B cell (primary cell): ENCODE results near the gene FOXA3. TPM values are rescaled to one million over a fixed set of nuclear protein-coding genes. Genes with fewer than 3 reads are reported as not detected.

Experiments used
- ATAC-seq: fragments of 200-7000 bp; cut with Tn5 transposase; one replicate; pipeline ENCODE4 v1.10.0; 2021; ENCODE audit warnings: low read depth, mild to moderate bottlenecking, moderate number of reproducible peaks, moderate library complexity
- CTCF ChIA-PET: fragments of 350-600 bp; sonication (Branson Sonifier 250); formaldehyde crosslinking; loops from one replicate; lab custom pipeline; 2021; ENCODE audit warnings: antibody characterized with exemption, inconsistent platforms; lab: Charles Lee
- POLR2A ChIA-PET: fragments of 350-600 bp; sonication (Branson Sonifier 250); formaldehyde crosslinking; loops from one replicate; lab custom pipeline; 2021; ENCODE audit warnings: antibody characterized with exemption; lab: Charles Lee
- DNase-seq: peaks from one replicate; pipeline ENCODE4 v3.0.0; 2013
- H2AFZ ChIP-seq: 2 replicates; pipeline ENCODE4 v1.6.1; 2012; ENCODE audit warnings: mild to moderate bottlenecking, low read depth, low read length; ENCODE audit not compliant: insufficient read depth, poor library complexity, severe bottlenecking
- H3K27ac ChIP-seq, 2 donors: 1 replicate in 1 of 2; 2 replicates in 1 of 2; pipeline ENCODE4 v1.5.1; 2012 to 2013; ENCODE audit warnings: low read length in 2 of 2, mild to moderate bottlenecking in 2 of 2, moderate library complexity in 1 of 2
- H3K27me3 ChIP-seq, 4 experiments: fragments of 200-600 bp in 1 of 4; sonication (generic) in 1 of 4; replicated peaks in 1 of 4; 1 replicate in 2 of 4; 2 replicates in 2 of 4; pipeline versions ENCODE4 v1.6.1 to v1.7.0; 2013 to 2016; ENCODE audit warnings: low read length in 3 of 4, mild to moderate bottlenecking in 2 of 4, mixed read lengths in 1 of 4, moderate library complexity in 1 of 4; ENCODE audit not compliant: insufficient read depth in 4 of 4, control insufficient read depth in 3 of 4; ENCODE audit errors: control extremely low read depth in 1 of 4
- H3K36me3 ChIP-seq, 2 experiments: replicated peaks in 1 of 2; 1 replicate in 1 of 2; 2 replicates in 1 of 2; pipeline versions ENCODE4 v1.6.1 to v1.7.1; 2013; ENCODE audit warnings: low read length in 1 of 2; ENCODE audit not compliant: insufficient read depth in 2 of 2, control insufficient read depth in 1 of 2; ENCODE audit errors: control extremely low read depth in 1 of 2, extremely low read depth in 1 of 2
- H3K4me1 ChIP-seq, 2 donors: fragments of 200-600 bp in 1 of 2; sonication (generic) in 1 of 2; 1 replicate in 1 of 2; 2 replicates in 1 of 2; pipeline versions ENCODE4 v1.5.1 to v1.6.1; 2013 to 2017; ENCODE audit warnings: low read length in 2 of 2; ENCODE audit not compliant: control insufficient read depth in 2 of 2, insufficient read depth in 2 of 2
- H3K4me2 ChIP-seq: replicated peaks from 2 replicates; pipeline ENCODE3; 2012; ENCODE audit warnings: mild to moderate bottlenecking, low read depth, low read length; ENCODE audit not compliant: poor library complexity, severe bottlenecking
- H3K4me3 ChIP-seq, 5 experiments: fragments of 200-600 bp in 1 of 5; sonication (generic) in 1 of 5; 1 replicate in 3 of 5; 2 replicates in 2 of 5; pipeline versions ENCODE4 v1.5.1 to v1.7.0; 2011 to 2016; ENCODE audit warnings: low read length in 4 of 5, mild to moderate bottlenecking in 4 of 5, low read depth in 2 of 5, control low read depth in 1 of 5, moderate library complexity in 1 of 5; ENCODE audit not compliant: insufficient read depth in 1 of 5; ENCODE audit errors: control extremely low read depth in 1 of 5, extremely low read depth in 1 of 5
- H3K79me2 ChIP-seq: fragments of 200-600 bp; sonication (generic); one replicate; pipeline ENCODE4 v1.6.0; 2016; ENCODE audit warnings: low read length; ENCODE audit not compliant: control insufficient read depth, insufficient read depth
- H3K9ac ChIP-seq: fragments of 200-600 bp; sonication (generic); 2 replicates; pipeline ENCODE4 v1.6.1; 2017; ENCODE audit warnings: mild to moderate bottlenecking, low read length, moderate library complexity
- H3K9me3 ChIP-seq, 3 donors: one replicate each; pipeline versions ENCODE4 v1.6.1 to v1.7.1; 2013; ENCODE audit warnings: low read length in 2 of 3; ENCODE audit not compliant: control insufficient read depth in 2 of 3, insufficient read depth in 1 of 3; ENCODE audit errors: control extremely low read depth in 1 of 3
- H4K20me1 ChIP-seq: 2 replicates; pipeline ENCODE4 v1.6.0; 2012; ENCODE audit warnings: mild to moderate bottlenecking, low read length; ENCODE audit not compliant: insufficient read depth, control insufficient read depth, poor library complexity, severe bottlenecking
- H3K27ac Mint-ChIP-seq: one replicate; pipeline ENCODE4 v1.8.0; 2021; ENCODE audit warnings: mixed read lengths
- H3K27me3 Mint-ChIP-seq: one replicate; pipeline ENCODE4 v1.8.0; 2021; ENCODE audit warnings: mixed read lengths
- H3K4me1 Mint-ChIP-seq: one replicate; pipeline ENCODE4 v1.8.0; 2021; ENCODE audit warnings: mixed read lengths
- H3K4me3 Mint-ChIP-seq: one replicate; pipeline ENCODE4 v1.8.0; 2021; ENCODE audit warnings: mixed read lengths
- H3K9me3 Mint-ChIP-seq: one replicate; pipeline ENCODE4 v1.8.0; 2022; ENCODE audit warnings: mixed read lengths; ENCODE audit not compliant: insufficient read depth
- CTCF ChIP-seq: fragments of 200-600 bp; IDR thresholded peaks from one replicate; pipeline ENCODE4 v1.8.0; 2022; ENCODE audit warnings: antibody characterized with exemption, mild to moderate bottlenecking
- EZH2 ChIP-seq: IDR thresholded peaks from 2 replicates; pipeline ENCODE4 v1.6.1; 2012; ENCODE audit warnings: borderline replicate concordance, low read depth, mild to moderate bottlenecking, moderate library complexity, low read length; ENCODE audit not compliant: insufficient read depth, poor library complexity, severe bottlenecking
- WGBS: methylation state at CpG from one replicate; pipeline ENCODE4 v1.1.5; 2013; ENCODE audit warnings: missing lambda C conversion rate; ENCODE audit not compliant: insufficient coverage; 5-methylcytosine and 5-hydroxymethylcytosine counted together
- intact Hi-C: fragments of 100-400 bp; cut with micrococcal nuclease; formaldehyde crosslinking; loops from one replicate; pipeline ENCODE4 v1.10.0; 2022
- polyA plus RNA-seq: library from polyadenylated mRNA; depleted of rRNA; stranded (reverse); fragments of >200 nt; gene quantifications from 2 replicates; pipeline ENCODE4 v1.2.3, GENCODE V29; 2012
- total RNA-seq, 2 donors: library from RNA; stranded (reverse); fragments of 120-200 nt in 1 of 2; gene quantifications; 1 replicate in 1 of 2; 2 replicates in 1 of 2; pipeline versions ENCODE4 v1.2.3 to v1.2.4, GENCODE V29; 2013 to 2022

The FOXA3 gene
- total and polyA plus RNA-seq, 2 donors (not counting 1 experiment from before 2014, with no cell fraction given) = not detected

- ATAC-seq (no peak), DNase-seq (no peak)
- no peaks in the 10 kb centered on the region for H3K36me3 ChIP-seq
- H3K27me3 ChIP-seq = peaks cover 0 to 31% (median 14%) of the 10 kb centered on the region in 4 experiments
- H3K9ac ChIP-seq = no peak overlapping the region
- WGBS = 95% methylated on average over 6 of the region's 7 CpGs
- no peak overlapping the region for H2AFZ ChIP-seq
- H3K27me3 Mint-ChIP-seq = peaks cover 35% of the 10 kb centered on the region
- CTCF ChIA-PET = interaction anchor here (0.6 kb wide), 1 partner anchor 321 kb away, joined by 3 read pairs; no protein-coding TSS in a partner anchor
- H3K27ac ChIP-seq = no peak overlapping the region
- H3K4me3 ChIP-seq = no peak overlapping the region
- H3K9me3 Mint-ChIP-seq = no peaks in the 10 kb centered on the region
- no peaks in the 10 kb centered on the region for H3K79me2 ChIP-seq
- peaks cover 15% of the 10 kb centered on the region for H3K4me1 Mint-ChIP-seq
- POLR2A ChIA-PET = no interaction called here
- TF ChIP-seq EZH2 (no peak), CTCF (no peak)
- H3K4me2 ChIP-seq = no peak overlapping the region
- H4K20me1 ChIP-seq = no peaks in the 10 kb centered on the region
- H3K4me1 ChIP-seq = peaks cover 10 to 13% of the 10 kb centered on the region in 2 donors
- H3K4me3 Mint-ChIP-seq = no peak overlapping the region
- no peaks in the 10 kb centered on the region for H3K9me3 ChIP-seq
- H3K27ac Mint-ChIP-seq = no peak overlapping the region
- intact Hi-C loops = no loop called here
Observed at GRCh38 chr19:45873219-45873772, 9.2 kb downstream of the FOXA3 start.

- Histone ChIP-seq H3K27me3 (peaks cover 0 to 39% (median 15%) of the 10 kb centered on the region in 4 experiments), H3K4me3 (no peak overlapping the region), H3K4me1 (peaks cover 10 to 13% of the 10 kb centered on the region in 2 donors), H3K4me2 (no peak overlapping the region), H3K9me3 (no peaks in the 10 kb centered on the region), H4K20me1 (no peaks in the 10 kb centered on the region), H3K9ac (no peak overlapping the region), H3K36me3 (no peaks in the 10 kb centered on the region), H2AFZ (no peak overlapping the region), H3K27ac (no peak overlapping the region), H3K79me2 (no peaks in the 10 kb centered on the region)
- POLR2A ChIA-PET = interaction anchor here (0.8 kb wide), 1 partner anchor 32 kb away, joined by 3 read pairs; no protein-coding TSS in a partner anchor
- intact Hi-C loops = no loop called here
- CTCF ChIA-PET = no interaction called here
- H3K4me1 Mint-ChIP-seq = peaks cover 15% of the 10 kb centered on the region
- DNase-seq = no peak
- ATAC-seq = no peak
- TF ChIP-seq EZH2 (no peak), CTCF (no peak)
- 93% methylated on average over 4 of the region's 7 CpGs for WGBS
- no peaks in the 10 kb centered on the region for H3K9me3 Mint-ChIP-seq
- H3K27ac Mint-ChIP-seq = no peak overlapping the region
- no peak overlapping the region for H3K4me3 Mint-ChIP-seq
- peaks cover 42% of the 10 kb centered on the region for H3K27me3 Mint-ChIP-seq
Observed at GRCh38 chr19:45874620-45874966, 10.5 kb downstream of the FOXA3 start.
